ENCODE data around the gene RTN1. TPM values are rescaled to one million over a fixed set of nuclear protein-coding genes. Genes with fewer than 3 reads are reported as not detected.

The RTN1 gene
- total and polyA plus RNA-seq, 12 donors = 2.9 to 19.7 (median 7.6) TPM

DNA sequence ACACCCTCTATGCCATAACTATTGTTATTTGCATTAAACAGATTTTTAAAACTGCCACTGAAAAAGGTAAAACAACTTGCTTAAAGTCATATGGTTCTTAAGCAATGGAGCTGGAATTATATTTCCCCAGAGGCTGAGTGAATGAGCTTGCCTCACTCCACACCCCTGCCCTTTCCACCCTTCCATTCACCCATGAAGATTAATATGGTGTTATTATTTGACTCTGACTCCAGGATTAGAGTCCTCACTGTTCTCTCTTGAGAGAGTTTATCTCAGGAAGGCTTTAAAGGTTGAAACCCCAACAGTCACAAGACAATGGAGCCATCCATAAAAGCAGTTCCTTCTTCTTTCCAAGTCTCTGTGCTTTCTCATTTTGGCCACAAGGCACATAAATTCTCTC is 84.9 kb downstream of the RTN1 start:
- no peaks in the 10 kb centered on the region for H3K4me1 ChIP-seq (replicated peaks in 1 of 2)
- no peaks in the 10 kb centered on the region for H3K9me3 ChIP-seq (replicated peaks in 1 of 3)
- TF ChIP-seq, protein P1, sequence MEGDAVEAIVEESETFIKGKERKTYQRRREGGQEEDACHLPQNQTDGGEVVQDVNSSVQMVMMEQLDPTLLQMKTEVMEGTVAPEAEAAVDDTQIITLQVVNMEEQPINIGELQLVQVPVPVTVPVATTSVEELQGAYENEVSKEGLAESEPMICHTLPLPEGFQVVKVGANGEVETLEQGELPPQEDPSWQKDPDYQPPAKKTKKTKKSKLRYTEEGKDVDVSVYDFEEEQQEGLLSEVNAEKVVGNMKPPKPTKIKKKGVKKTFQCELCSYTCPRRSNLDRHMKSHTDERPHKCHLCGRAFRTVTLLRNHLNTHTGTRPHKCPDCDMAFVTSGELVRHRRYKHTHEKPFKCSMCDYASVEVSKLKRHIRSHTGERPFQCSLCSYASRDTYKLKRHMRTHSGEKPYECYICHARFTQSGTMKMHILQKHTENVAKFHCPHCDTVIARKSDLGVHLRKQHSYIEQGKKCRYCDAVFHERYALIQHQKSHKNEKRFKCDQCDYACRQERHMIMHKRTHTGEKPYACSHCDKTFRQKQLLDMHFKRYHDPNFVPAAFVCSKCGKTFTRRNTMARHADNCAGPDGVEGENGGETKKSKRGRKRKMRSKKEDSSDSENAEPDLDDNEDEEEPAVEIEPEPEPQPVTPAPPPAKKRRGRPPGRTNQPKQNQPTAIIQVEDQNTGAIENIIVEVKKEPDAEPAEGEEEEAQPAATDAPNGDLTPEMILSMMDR (IDR thresholded peaks at IDR 0.05) = no peak
- no peak for TF ChIP-seq POLR2A (IDR thresholded peaks at IDR 0.05)
- H3K4me3 ChIP-seq = no peak overlapping the region
- intact Hi-C loops (cut with DNase I) = no loop called here
- no peak overlapping the region for H3K27ac ChIP-seq
- no peak for DNase-seq
- H3K36me3 ChIP-seq (replicated peaks in 1 of 2) = no peaks in the 10 kb centered on the region
- no peaks in the 10 kb centered on the region for H3K27me3 ChIP-seq

DNA sequence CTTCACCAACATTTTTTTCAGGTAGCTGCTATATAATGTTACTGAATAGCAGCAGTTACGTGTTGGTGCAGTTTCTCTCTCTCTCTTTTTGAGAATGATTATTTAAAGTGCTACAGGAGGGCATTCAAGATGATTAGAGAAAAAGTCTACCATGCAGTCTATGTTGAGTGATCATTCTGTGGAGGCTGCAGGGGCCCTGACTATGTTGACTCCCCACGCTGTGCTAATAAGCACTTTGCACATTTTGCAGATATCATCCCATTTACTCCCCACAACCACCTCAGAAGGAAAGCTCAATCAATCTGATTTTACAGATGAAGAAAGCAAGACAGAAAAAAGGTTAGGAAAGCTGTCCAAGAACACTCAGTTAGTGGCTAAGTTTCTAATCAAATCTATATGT is 87.8 kb downstream of the RTN1 start:
- DNase-seq = no peak
- intact Hi-C loops (cut with DNase I) = no loop called here
- H3K36me3 ChIP-seq (replicated peaks in 1 of 2) = no peaks in the 10 kb centered on the region
- WGBS, 4 donors = 76 to 80% (median 78%) methylated on average over 2 of the region's 2 CpGs
- H3K4me1 ChIP-seq (replicated peaks in 1 of 2) = no peaks in the 10 kb centered on the region
- TF ChIP-seq, protein P1 (IDR thresholded peaks at IDR 0.05) = no peak
- TF ChIP-seq POLR2A (IDR thresholded peaks at IDR 0.05) = no peak
- H3K4me3 ChIP-seq = no peak overlapping the region
- H3K9me3 ChIP-seq (replicated peaks in 1 of 3) = no peaks in the 10 kb centered on the region
- no peak overlapping the region for H3K27ac ChIP-seq
- H3K27me3 ChIP-seq = no peaks in the 10 kb centered on the region

DNA sequence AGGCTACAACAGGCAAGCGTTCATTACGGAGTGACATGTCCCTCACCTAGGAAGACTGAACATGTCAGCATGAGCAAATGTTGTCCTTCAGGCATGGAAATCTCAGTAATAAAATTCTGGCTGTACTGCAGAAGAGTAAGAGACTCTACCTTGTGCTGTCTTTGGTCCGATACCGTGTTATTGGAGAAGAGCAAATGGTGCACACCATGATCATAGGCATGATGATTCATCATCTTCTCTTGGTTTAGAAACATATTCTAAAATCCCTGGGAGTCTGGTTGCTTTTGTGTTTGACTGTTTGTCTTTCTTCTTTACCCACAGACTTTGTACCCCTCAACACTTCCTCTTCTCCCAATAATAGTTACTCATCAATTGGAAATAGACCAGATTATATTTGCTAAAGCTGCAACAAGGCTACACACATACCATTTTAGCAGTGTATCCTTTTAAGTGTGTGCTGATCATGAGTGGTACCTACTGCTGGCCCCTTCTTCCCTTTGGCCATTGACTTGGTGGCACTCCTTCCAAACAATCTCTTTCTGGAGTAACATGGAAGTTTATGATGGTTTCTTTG is 93.5 kb downstream of the RTN1 start:
- Histone ChIP-seq H3K27me3 (no peaks in the 10 kb centered on the region), H3K4me1 (replicated peaks in 1 of 2) (peaks cover 0 to under 1% of the 10 kb centered on the region in 2 donors), H3K27ac (no peak overlapping the region), H3K36me3 (replicated peaks in 1 of 2) (no peaks in the 10 kb centered on the region), H3K9me3 (replicated peaks in 1 of 3) (no peaks in the 10 kb centered on the region), H3K4me3 (no peak overlapping the region)
- TF ChIP-seq POLR2A (IDR thresholded peaks at IDR 0.05) = no peak
- TF ChIP-seq, protein P1 (IDR thresholded peaks at IDR 0.05) = no peak
- 69 to 96% (median 83%) methylated on average over 4 of the region's 4 CpGs for WGBS, 4 donors
- intact Hi-C loops (cut with DNase I) = no loop called here
- DNase-seq = no peak

DNA sequence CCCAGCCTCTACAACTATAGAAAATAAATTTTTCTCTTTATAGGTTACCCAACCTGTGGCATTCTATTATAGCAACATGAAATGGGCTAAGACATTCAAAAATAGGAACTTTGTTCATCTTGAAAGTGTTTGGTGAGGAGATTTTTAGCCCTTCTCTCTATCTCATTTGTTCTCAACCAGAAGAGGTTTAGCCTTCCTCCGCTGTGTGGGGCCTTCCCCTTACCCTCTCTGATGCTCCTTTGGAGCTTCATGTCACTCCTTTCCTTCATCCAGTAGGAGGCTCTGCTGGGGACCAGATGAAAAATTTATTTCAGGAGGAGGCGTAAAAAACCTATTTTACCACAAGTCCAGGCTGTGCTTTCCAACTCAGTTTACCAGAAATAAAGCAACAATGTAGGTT is 94.1 kb downstream of the RTN1 start:
- Histone ChIP-seq H3K27me3 (no peaks in the 10 kb centered on the region), H3K36me3 (replicated peaks in 1 of 2) (no peaks in the 10 kb centered on the region), H3K9me3 (replicated peaks in 1 of 3) (no peaks in the 10 kb centered on the region), H3K4me1 (replicated peaks in 1 of 2) (peaks cover 0 to 6% of the 10 kb centered on the region in 2 donors), H3K4me3 (no peak overlapping the region), H3K27ac (no peak overlapping the region)
- DNase-seq = no peak
- TF ChIP-seq, protein P1 (IDR thresholded peaks at IDR 0.05) = no peak
- no peak for TF ChIP-seq POLR2A (IDR thresholded peaks at IDR 0.05)
- WGBS, 4 donors = 82 to 94% (median 89%) methylated on average over 2 of the region's 2 CpGs
- intact Hi-C loops (cut with DNase I) = no loop called here

Measured in adrenal gland (tissue), 12 donors.